A673 (cell line): ENCODE measurements around the gene LAMA4. TPM values are rescaled to one million over a fixed set of nuclear protein-coding genes. Genes with fewer than 3 reads are reported as not detected.

Experiments
- BruUV-seq: library from RNA; stranded (reverse); fragments of 400-500 nt; replicated peaks from 2 replicates; lab custom pipeline; 2021; lab: Mats Ljungman, UMichigan
- CTCF ChIA-PET: fragments of 300-600 bp; sonication (Branson Sonifier 250); formaldehyde crosslinking; loops from one replicate; lab custom pipeline; 2022; ENCODE audit warnings: antibody characterized with exemption; lab: Charles Lee
- POLR2A ChIA-PET: fragments of 300-600 bp; sonication (Branson Sonifier 250); formaldehyde crosslinking; loops from one replicate; lab custom pipeline; 2022; ENCODE audit warnings: antibody characterized with exemption; ENCODE audit not compliant: low non-redundant PET; lab: Charles Lee
- DNase-seq: peaks from one replicate; pipeline ENCODE4 v3.0.0-alpha.2; 2015; ENCODE audit warnings: low spot score
- H3K27ac ChIP-seq: fragments of 200-600 bp; sonication (generic); 2 replicates; pipeline ENCODE4 v1.5.1; 2016; ENCODE audit warnings: mixed run types, low read depth, mild to moderate bottlenecking, mixed read lengths, antibody characterized with exemption, low read length; ENCODE audit not compliant: poor library complexity, severe bottlenecking
- H3K27me3 ChIP-seq: fragments of 200-600 bp; sonication (generic); replicated peaks from 2 replicates; pipeline ENCODE4 v1.6.1; 2017; ENCODE audit warnings: mixed run types, low read depth, mild to moderate bottlenecking, mixed read lengths, antibody characterized with exemption, low read length; ENCODE audit not compliant: insufficient read depth, poor library complexity
- H3K36me3 ChIP-seq: fragments of 200-600 bp; sonication (generic); 2 replicates; pipeline ENCODE4 v1.6.1; 2016; ENCODE audit warnings: mixed run types, mild to moderate bottlenecking, mixed read lengths, antibody characterized with exemption, low read length; ENCODE audit not compliant: insufficient read depth, poor library complexity, severe bottlenecking
- H3K4me1 ChIP-seq: fragments of 200-600 bp; sonication (generic); 2 replicates; pipeline ENCODE4 v1.6.1; 2017; ENCODE audit warnings: mixed run types, mild to moderate bottlenecking, mixed read lengths, antibody characterized with exemption, low read length; ENCODE audit not compliant: insufficient read depth, poor library complexity, severe bottlenecking
- H3K4me3 ChIP-seq: fragments of 200-600 bp; sonication (generic); 2 replicates; pipeline ENCODE4 v1.5.1; 2016; ENCODE audit warnings: low read depth, mixed run types, mild to moderate bottlenecking, mixed read lengths, low read length; ENCODE audit not compliant: poor library complexity, severe bottlenecking
- H3K9me3 ChIP-seq: fragments of 200-600 bp; sonication (generic); 2 replicates; pipeline ENCODE4 v1.6.1; 2016; ENCODE audit warnings: mixed run types, low read depth, mild to moderate bottlenecking, mixed read lengths, antibody characterized with exemption, low read length; ENCODE audit not compliant: poor library complexity, severe bottlenecking
- EZH2 ChIP-seq: fragments of 200-600 bp; sonication (generic); IDR thresholded peaks from 2 replicates; pipeline ENCODE4 v1.6.1; 2017; ENCODE audit warnings: borderline replicate concordance, low read depth, mild to moderate bottlenecking, mixed read lengths, antibody characterized with exemption, low read length; ENCODE audit not compliant: poor library complexity, severe bottlenecking
- intact Hi-C: fragments of 100-400 bp; cut with micrococcal nuclease; formaldehyde crosslinking; loops from one replicate; pipeline ENCODE4 v1.10.0; 2022; ENCODE audit not compliant: unreplicated experiment
- total RNA-seq: library from RNA; stranded (reverse); gene quantifications from 2 replicates; pipeline ENCODE4 v1.2.3, GENCODE V29; 2021
- TF ChIP-seq, protein P1 (sequence below): fragments of 300-800, 200-600 bp; sonication (generic); conservative IDR thresholded peaks from 2 replicates; pipeline ENCODE4 v1.5.1; 2017; ENCODE audit warnings: low read depth, mild to moderate bottlenecking, antibody characterized with exemption, low read length, moderate library complexity, mixed read lengths

The LAMA4 gene
- total RNA-seq, 1 experiment from 2014 or later = 1.2 TPM

DNA sequence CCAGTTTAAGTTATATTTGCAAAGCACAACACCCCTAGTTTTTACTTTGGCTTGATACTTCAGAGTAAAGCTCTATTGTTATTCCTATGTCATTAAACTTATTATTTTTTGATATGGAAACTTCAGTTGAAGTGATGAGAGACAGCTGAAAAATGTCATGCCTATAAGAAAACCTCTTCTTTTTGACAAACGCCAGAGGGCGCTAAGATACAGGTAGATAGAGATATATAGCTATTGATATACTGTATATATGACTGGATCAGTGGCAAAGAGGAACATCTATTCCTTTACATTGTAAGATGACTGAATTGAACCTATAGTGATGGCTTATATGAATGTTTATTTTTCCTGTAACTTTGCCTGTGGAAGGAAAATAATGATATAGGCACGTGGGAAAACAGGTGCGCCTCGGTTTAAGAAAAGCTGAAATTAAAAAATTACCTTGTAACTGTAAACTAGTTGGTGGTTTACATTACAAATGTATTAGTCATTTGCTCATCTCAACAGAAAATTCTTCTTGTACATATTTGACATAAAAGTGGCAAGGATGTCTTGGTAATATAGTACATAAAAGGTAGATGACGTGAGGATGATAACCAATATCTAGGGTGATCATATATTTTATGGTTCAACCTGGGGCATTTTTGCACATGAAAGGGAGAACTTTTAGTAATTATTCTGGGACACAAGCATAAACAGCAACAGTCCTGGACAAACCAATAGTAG lies 74.1 kb downstream of the LAMA4 start:
- Histone ChIP-seq H3K27me3 (peaks cover 4% of the 10 kb centered on the region), H3K36me3 (no peaks in the 10 kb centered on the region), H3K4me3 (no peak overlapping the region), H3K4me1 (no peaks in the 10 kb centered on the region), H3K9me3 (no peaks in the 10 kb centered on the region), H3K27ac (no peak overlapping the region)
- CTCF ChIA-PET = interaction anchor here (0.9 to 2.0 kb wide), 12 partner anchors 8 to 381 kb away, joined by 3 to 12 read pairs (median 3); no protein-coding TSS in a partner anchor
- DNase-seq = peak; percentile 89
- POLR2A ChIA-PET = no interaction called here
- intact Hi-C loops = loop anchor here (1.0 to 5.0 kb wide), 3 partner anchors 87 to 193 kb away; no protein-coding TSS in a partner anchor
- TF ChIP-seq EZH2 = no peak
- TF ChIP-seq, protein P1, sequence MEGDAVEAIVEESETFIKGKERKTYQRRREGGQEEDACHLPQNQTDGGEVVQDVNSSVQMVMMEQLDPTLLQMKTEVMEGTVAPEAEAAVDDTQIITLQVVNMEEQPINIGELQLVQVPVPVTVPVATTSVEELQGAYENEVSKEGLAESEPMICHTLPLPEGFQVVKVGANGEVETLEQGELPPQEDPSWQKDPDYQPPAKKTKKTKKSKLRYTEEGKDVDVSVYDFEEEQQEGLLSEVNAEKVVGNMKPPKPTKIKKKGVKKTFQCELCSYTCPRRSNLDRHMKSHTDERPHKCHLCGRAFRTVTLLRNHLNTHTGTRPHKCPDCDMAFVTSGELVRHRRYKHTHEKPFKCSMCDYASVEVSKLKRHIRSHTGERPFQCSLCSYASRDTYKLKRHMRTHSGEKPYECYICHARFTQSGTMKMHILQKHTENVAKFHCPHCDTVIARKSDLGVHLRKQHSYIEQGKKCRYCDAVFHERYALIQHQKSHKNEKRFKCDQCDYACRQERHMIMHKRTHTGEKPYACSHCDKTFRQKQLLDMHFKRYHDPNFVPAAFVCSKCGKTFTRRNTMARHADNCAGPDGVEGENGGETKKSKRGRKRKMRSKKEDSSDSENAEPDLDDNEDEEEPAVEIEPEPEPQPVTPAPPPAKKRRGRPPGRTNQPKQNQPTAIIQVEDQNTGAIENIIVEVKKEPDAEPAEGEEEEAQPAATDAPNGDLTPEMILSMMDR = peak; percentile 80
- no TSS peak for BruUV-seq

DNA sequence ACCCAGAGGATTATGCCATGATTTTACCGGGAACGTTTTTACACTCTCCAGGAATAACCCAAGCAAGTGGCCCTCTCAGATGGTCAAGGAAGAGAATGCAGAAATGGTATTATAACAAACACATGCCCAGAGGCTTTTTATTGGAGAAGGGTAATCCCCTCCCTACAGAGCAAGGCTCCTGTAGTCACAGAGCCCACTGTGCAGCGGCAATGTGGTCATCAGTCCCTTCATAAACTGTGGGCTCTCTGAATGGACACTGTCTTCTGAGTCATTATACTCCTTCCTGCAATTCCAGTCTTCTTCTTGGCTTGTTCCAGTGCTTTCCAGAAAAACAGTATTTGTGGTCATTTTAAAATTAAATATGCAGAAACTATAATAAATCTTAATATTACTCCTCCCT lies 74.7 kb downstream of the LAMA4 start:
- intact Hi-C loops = loop anchor here (1.0 to 5.0 kb wide), 3 partner anchors 88 to 193 kb away; no protein-coding TSS in a partner anchor
- POLR2A ChIA-PET = no interaction called here
- Histone ChIP-seq H3K27ac (no peak overlapping the region), H3K36me3 (no peaks in the 10 kb centered on the region), H3K4me3 (no peak overlapping the region), H3K4me1 (no peaks in the 10 kb centered on the region), H3K27me3 (peaks cover 4% of the 10 kb centered on the region), H3K9me3 (no peaks in the 10 kb centered on the region)
- no TSS peak for BruUV-seq
- CTCF ChIA-PET = interaction anchor here (0.9 to 2.0 kb wide), 11 partner anchors 14 to 381 kb away, joined by 3 to 12 read pairs (median 3); no protein-coding TSS in a partner anchor
- no peak for DNase-seq
- TF ChIP-seq EZH2 = no peak
- TF ChIP-seq, protein P1 = no peak

DNA sequence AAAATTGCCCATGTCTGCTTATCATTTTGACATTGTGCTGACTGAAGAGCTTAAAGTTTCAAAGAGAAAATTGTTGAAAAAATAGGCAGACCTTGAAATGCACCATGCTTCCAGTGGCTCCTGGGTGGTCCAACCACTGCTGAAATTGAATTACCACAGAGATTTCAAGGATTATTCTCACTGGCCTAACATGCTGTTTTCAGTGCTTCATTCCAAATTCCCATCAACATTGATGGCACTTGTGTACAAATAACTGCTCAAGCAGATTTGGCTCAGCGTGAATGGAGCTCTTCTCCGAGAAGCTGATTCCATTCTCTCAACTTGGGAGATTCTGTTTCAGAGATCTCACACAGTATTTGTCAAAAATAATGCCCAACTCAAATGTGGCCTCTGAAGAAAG lies 75.5 kb downstream of the LAMA4 start:
- no peaks in the 10 kb centered on the region for H3K36me3 ChIP-seq
- POLR2A ChIA-PET = no interaction called here
- no TSS peak for BruUV-seq

More for the DNA sequence above, 75.5 kb downstream of the LAMA4 start:
- H3K27me3 ChIP-seq = peaks cover 4% of the 10 kb centered on the region
- CTCF ChIA-PET = interaction anchor here (0.6 to 1.1 kb wide), 2 partner anchors 12 to 58 kb away, joined by 3 read pairs; no protein-coding TSS in a partner anchor
- no peak overlapping the region for H3K4me3 ChIP-seq
- TF ChIP-seq EZH2 = no peak
- TF ChIP-seq, protein P1 = no peak
- H3K9me3 ChIP-seq = no peaks in the 10 kb centered on the region
- DNase-seq = no peak
- no peak overlapping the region for H3K27ac ChIP-seq
- intact Hi-C loops = no loop called here
- no peaks in the 10 kb centered on the region for H3K4me1 ChIP-seq
